ENCODE measurements around the gene ADAMTS14. TPM values are rescaled to one million over a fixed set of nuclear protein-coding genes. Genes with fewer than 3 reads are reported as not detected.

The ADAMTS14 gene
- total RNA-seq, 1 donor from 2014 or later: 19.4 TPM

DNA sequence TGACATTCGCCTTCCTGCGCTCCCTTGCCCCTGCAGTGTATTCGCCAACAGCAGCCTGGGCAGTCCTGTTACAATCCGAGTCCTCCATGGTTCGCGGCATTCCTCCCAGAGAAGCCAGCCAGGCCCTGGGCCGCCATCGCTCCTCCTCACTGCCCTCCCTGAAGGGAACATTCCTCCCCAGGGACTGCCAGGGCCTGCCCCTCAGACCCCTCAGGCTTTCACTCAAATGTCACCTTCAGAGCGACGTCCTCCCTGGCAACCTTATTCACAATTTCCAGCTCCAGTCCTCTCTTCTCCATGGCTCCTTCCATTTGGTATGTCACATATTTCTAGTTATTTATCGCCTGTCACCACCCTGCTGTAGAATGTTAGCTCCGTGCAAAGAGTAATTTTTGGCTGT, 17.4 kb downstream of the ADAMTS14 start:
- Mint-ChIP-seq H3K27ac (ENCODE audit: unreplicated experiment) (no peak overlapping the region), H3K36me3 (ENCODE audit: low read depth, unreplicated experiment) (peaks cover 25% of the 10 kb centered on the region), H3K4me3 (ENCODE audit: unreplicated experiment) (no peak overlapping the region), H3K27me3 (ENCODE audit: low read depth, unreplicated experiment) (peaks cover 18% of the 10 kb centered on the region), H3K4me1 (ENCODE audit: low read depth, unreplicated experiment) (peaks cover 3% of the 10 kb centered on the region), H3K9me3 (ENCODE audit: unreplicated experiment) (no peaks in the 10 kb centered on the region)
- H3K4me2 ChIP-seq (ENCODE audit: low read length): no peak overlapping the region
- no peaks in the 10 kb centered on the region for H3K36me3 ChIP-seq (ENCODE audit: insufficient read depth, low read length)
- H3K9ac ChIP-seq (ENCODE audit: low read length): no peak overlapping the region
- H4K20me1 ChIP-seq (ENCODE audit: insufficient read depth, low read length): peaks cover 26% of the 10 kb centered on the region
- TF ChIP-seq EZH2 (IDR thresholded peaks at IDR 0.05; ENCODE audit: insufficient read depth, low read length): no peak
- TF ChIP-seq, protein P1, sequence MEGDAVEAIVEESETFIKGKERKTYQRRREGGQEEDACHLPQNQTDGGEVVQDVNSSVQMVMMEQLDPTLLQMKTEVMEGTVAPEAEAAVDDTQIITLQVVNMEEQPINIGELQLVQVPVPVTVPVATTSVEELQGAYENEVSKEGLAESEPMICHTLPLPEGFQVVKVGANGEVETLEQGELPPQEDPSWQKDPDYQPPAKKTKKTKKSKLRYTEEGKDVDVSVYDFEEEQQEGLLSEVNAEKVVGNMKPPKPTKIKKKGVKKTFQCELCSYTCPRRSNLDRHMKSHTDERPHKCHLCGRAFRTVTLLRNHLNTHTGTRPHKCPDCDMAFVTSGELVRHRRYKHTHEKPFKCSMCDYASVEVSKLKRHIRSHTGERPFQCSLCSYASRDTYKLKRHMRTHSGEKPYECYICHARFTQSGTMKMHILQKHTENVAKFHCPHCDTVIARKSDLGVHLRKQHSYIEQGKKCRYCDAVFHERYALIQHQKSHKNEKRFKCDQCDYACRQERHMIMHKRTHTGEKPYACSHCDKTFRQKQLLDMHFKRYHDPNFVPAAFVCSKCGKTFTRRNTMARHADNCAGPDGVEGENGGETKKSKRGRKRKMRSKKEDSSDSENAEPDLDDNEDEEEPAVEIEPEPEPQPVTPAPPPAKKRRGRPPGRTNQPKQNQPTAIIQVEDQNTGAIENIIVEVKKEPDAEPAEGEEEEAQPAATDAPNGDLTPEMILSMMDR (IDR thresholded peaks at IDR 0.05; ENCODE audit: insufficient read depth, low read depth, low read length): no peak
- H3K4me1 ChIP-seq (ENCODE audit: insufficient read depth, low read length): peaks cover 16% of the 10 kb centered on the region
- no peak overlapping the region for H3K4me3 ChIP-seq (ENCODE audit: insufficient read depth, low read depth, low read length)
- no peaks in the 10 kb centered on the region for H3K9me3 ChIP-seq (ENCODE audit: insufficient read depth, low read depth, low read length)
- no peak for DNase-seq (ENCODE audit: low read depth)
- no peak overlapping the region for H2AFZ ChIP-seq (ENCODE audit: low read depth, low read length)
- no peaks in the 10 kb centered on the region for H3K27me3 ChIP-seq (ENCODE audit: insufficient read depth, low read length)
- H3K79me2 ChIP-seq (ENCODE audit: insufficient read depth, low read length): no peaks in the 10 kb centered on the region
- no peak overlapping the region for H3K27ac ChIP-seq (ENCODE audit: low read depth, low read length)
- no peak for FAIRE-seq

DNA sequence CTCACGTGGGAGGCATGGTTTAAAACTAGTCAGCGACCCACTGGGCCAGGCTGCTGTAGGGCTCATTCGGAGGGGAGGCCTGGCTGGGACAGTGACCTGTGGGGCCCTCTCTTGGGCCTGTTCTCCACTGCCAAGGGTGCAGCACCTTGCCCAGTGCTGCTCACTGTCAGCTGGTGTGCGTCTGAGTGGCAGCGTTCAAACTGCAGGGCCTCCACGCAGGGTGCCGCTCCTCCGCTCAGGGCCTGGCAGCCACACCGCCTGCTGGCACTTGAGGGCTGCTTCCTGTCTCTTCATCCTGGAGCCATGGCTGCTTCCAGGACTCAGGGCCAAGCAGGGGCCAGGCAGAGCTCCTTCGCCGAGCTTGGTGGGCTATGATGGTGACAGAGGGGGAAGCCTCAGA, 18.3 kb downstream of the ADAMTS14 start:
- Histone ChIP-seq H3K4me2 (ENCODE audit: low read length) (no peak overlapping the region), H3K27me3 (ENCODE audit: insufficient read depth, low read length) (no peaks in the 10 kb centered on the region), H3K4me1 (ENCODE audit: insufficient read depth, low read length) (peaks cover 23% of the 10 kb centered on the region), H3K4me3 (ENCODE audit: insufficient read depth, low read depth, low read length) (no peak overlapping the region), H3K9me3 (ENCODE audit: insufficient read depth, low read depth, low read length) (no peaks in the 10 kb centered on the region), H3K27ac (ENCODE audit: low read depth, low read length) (no peak overlapping the region), H3K36me3 (ENCODE audit: insufficient read depth, low read length) (no peaks in the 10 kb centered on the region), H2AFZ (ENCODE audit: low read depth, low read length) (no peak overlapping the region), H3K79me2 (ENCODE audit: insufficient read depth, low read length) (no peaks in the 10 kb centered on the region), H3K9ac (ENCODE audit: low read length) (no peak overlapping the region), H4K20me1 (ENCODE audit: insufficient read depth, low read length) (peaks cover 25% of the 10 kb centered on the region)
- Mint-ChIP-seq H3K36me3 (ENCODE audit: low read depth, unreplicated experiment) (peaks cover 25% of the 10 kb centered on the region), H3K27ac (ENCODE audit: unreplicated experiment) (no peak overlapping the region), H3K4me3 (ENCODE audit: unreplicated experiment) (no peak overlapping the region), H3K9me3 (ENCODE audit: unreplicated experiment) (no peaks in the 10 kb centered on the region), H3K27me3 (ENCODE audit: low read depth, unreplicated experiment) (peaks cover 16% of the 10 kb centered on the region), H3K4me1 (ENCODE audit: low read depth, unreplicated experiment) (no peaks in the 10 kb centered on the region)
- TF ChIP-seq EZH2 (IDR thresholded peaks at IDR 0.05; ENCODE audit: insufficient read depth, low read length): no peak
- DNase-seq (ENCODE audit: low read depth) (no peak), FAIRE-seq (no peak)

DNA sequence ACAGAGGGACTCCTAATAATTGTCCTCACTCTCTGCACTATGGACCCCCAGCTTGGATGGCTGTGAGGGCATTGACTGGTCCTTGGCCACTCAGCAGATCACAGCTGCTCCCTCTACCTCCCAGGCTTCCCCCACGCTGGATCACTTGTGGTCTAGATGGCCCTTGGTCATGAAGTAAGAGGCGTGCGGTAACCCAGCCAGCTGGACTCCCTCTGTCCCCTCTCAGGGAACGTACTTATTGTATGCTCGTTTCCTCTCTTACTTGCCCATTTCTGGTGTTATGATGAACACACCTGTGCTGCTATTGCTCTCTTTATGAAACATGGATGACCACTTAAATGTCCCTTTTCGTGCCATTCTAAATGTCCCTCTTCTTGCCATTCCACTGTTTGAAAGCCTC, 19.3 kb downstream of the ADAMTS14 start:
- peaks cover 26% of the 10 kb centered on the region for H3K4me1 ChIP-seq (ENCODE audit: insufficient read depth, low read length)
- no peak overlapping the region for H3K4me3 Mint-ChIP-seq (ENCODE audit: unreplicated experiment)
- H3K9ac ChIP-seq (ENCODE audit: low read length): no peak overlapping the region
- H2AFZ ChIP-seq (ENCODE audit: low read depth, low read length): no peak overlapping the region
- peaks cover 16% of the 10 kb centered on the region for H3K27me3 Mint-ChIP-seq (ENCODE audit: low read depth, unreplicated experiment)
- no peak overlapping the region for H3K4me3 ChIP-seq (ENCODE audit: insufficient read depth, low read depth, low read length)
- no peak for FAIRE-seq
- H3K4me2 ChIP-seq (ENCODE audit: low read length): no peak overlapping the region
- no peak for DNase-seq (ENCODE audit: low read depth)
- no peak for TF ChIP-seq EZH2 (IDR thresholded peaks at IDR 0.05; ENCODE audit: insufficient read depth, low read length)
- TF ChIP-seq, protein P1 (IDR thresholded peaks at IDR 0.05; ENCODE audit: insufficient read depth, low read depth, low read length): no peak
- no peak overlapping the region for H3K27ac Mint-ChIP-seq (ENCODE audit: unreplicated experiment)
- no peak overlapping the region for H3K27ac ChIP-seq (ENCODE audit: low read depth, low read length)
- peaks cover 29% of the 10 kb centered on the region for H4K20me1 ChIP-seq (ENCODE audit: insufficient read depth, low read length)
- H3K79me2 ChIP-seq (ENCODE audit: insufficient read depth, low read length): no peaks in the 10 kb centered on the region
- H3K36me3 Mint-ChIP-seq (ENCODE audit: low read depth, unreplicated experiment): peaks cover 25% of the 10 kb centered on the region
- H3K4me1 Mint-ChIP-seq (ENCODE audit: low read depth, unreplicated experiment): no peaks in the 10 kb centered on the region
- H3K36me3 ChIP-seq (ENCODE audit: insufficient read depth, low read length): no peaks in the 10 kb centered on the region
- no peaks in the 10 kb centered on the region for H3K9me3 Mint-ChIP-seq (ENCODE audit: unreplicated experiment)
- H3K27me3 ChIP-seq (ENCODE audit: insufficient read depth, low read length): no peaks in the 10 kb centered on the region
- no peaks in the 10 kb centered on the region for H3K9me3 ChIP-seq (ENCODE audit: insufficient read depth, low read depth, low read length)

All from astrocyte (in vitro differentiated cells and primary cell).